Measurements from ENCODE around the gene TMEM50B. TPM values are rescaled to one million over a fixed set of nuclear protein-coding genes. Genes with fewer than 3 reads are reported as not detected.

TMEM50B gene
- polyA plus RNA-seq, 3 donors: 33.8 to 43.0 (median 38.2) TPM

DNA sequence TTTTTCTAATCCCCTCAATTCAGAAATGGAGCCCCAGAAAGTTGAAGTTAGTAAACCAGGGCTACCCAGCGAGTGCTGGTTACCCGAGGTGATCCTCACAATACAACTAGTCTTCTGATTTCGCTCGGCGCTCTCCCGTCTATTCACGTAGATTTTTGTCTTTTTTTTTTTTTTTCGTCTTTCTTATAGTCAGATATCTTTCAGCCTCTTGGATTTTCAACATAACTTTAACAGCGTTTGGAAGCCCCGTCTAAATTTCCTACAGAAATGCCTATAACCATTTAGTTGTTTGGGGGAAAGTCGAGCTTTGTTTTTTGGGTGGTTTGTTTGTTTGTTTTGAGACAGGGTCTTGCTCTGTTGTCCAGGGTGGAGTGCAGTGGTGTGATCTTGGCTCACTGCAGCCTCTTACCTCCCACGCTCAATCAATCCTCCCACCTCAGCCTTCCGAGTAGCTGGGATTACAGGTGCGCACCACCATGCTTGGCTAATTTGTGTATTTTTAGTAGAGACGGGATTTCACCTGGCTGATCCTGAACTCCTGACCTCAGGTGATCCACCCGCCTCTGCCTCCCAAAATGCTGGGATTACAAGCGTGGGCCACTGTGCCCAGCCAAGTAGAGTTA is 818 bp upstream of the TMEM50B start:
- Histone ChIP-seq H3K36me3 (replicated peaks in 1 of 2; ENCODE audit: control insufficient read depth in 1 of 2, insufficient read depth in 2 of 2, low read length in 2 of 2) (no peaks in the 10 kb centered on the region), H3K4me1 (ENCODE audit: control insufficient read depth in 1 of 2, insufficient read depth in 2 of 2, low read length in 2 of 2) (peaks cover 21 to 33% of the 10 kb centered on the region in 2 donors), H3K27ac (ENCODE audit: low read depth in 1 of 2, low read length in 2 of 2) (peak overlapping the region; percentile 77 to 88), H3K9me3 (replicated peaks in 1 of 2; ENCODE audit: control insufficient read depth in 1 of 2, insufficient read depth in 1 of 2, low read length in 2 of 2) (no peaks in the 10 kb centered on the region), H3K27me3 (ENCODE audit: control insufficient read depth in 2 of 2, insufficient read depth in 2 of 2, low read length in 2 of 2) (no peaks in the 10 kb centered on the region), H4K20me1 (ENCODE audit: insufficient read depth, low read length) (peaks cover 5% of the 10 kb centered on the region), H3K4me2 (replicated peaks; ENCODE audit: extremely low read depth, low read length, poor library complexity, severe bottlenecking) (peak overlapping the region; percentile 87), H2AFZ (ENCODE audit: insufficient read depth, low read depth, low read length, poor library complexity, severe bottlenecking) (peak overlapping the region; percentile 93), H3K79me2 (ENCODE audit: insufficient read depth, low read length) (peaks cover 30% of the 10 kb centered on the region), H3K9ac (ENCODE audit: insufficient read depth, low read length, poor library complexity, severe bottlenecking) (peak overlapping the region; percentile 98), H3K4me3 (replicated peaks in 1 of 3; ENCODE audit: low read depth in 2 of 3, low read length in 3 of 3) (peak overlapping the region; percentile 62 to 97 (median 88))
- TF ChIP-seq, protein P1, sequence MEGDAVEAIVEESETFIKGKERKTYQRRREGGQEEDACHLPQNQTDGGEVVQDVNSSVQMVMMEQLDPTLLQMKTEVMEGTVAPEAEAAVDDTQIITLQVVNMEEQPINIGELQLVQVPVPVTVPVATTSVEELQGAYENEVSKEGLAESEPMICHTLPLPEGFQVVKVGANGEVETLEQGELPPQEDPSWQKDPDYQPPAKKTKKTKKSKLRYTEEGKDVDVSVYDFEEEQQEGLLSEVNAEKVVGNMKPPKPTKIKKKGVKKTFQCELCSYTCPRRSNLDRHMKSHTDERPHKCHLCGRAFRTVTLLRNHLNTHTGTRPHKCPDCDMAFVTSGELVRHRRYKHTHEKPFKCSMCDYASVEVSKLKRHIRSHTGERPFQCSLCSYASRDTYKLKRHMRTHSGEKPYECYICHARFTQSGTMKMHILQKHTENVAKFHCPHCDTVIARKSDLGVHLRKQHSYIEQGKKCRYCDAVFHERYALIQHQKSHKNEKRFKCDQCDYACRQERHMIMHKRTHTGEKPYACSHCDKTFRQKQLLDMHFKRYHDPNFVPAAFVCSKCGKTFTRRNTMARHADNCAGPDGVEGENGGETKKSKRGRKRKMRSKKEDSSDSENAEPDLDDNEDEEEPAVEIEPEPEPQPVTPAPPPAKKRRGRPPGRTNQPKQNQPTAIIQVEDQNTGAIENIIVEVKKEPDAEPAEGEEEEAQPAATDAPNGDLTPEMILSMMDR (IDR thresholded peaks at IDR 0.05): no peak
- Mint-ChIP-seq H3K4me3 (peak overlapping the region; percentile 90 to 96), H3K27me3 (ENCODE audit: low read depth in 3 of 3) (peaks cover 0 to 1% (median 0%) of the 10 kb centered on the region in 3 donors), H3K36me3 (no peaks in the 10 kb centered on the region), H3K4me1 (peaks cover 24% of the 10 kb centered on the region), H3K9me3 (peaks cover 0 to 2% (median 0%) of the 10 kb centered on the region in 7 donors), H3K27ac (peak overlapping the region; percentile 87 to 97 (median 93))
- no peak for DNase-seq
- intact Hi-C loops (cut with micrococcal nuclease): loop anchor here (2.0 to 5.0 kb wide), 4 partner anchors 62 to 160 kb away; partner anchors contain the start of genes DONSON (in 2 of the 2), CRYZL1 (in 1 of the 2), GART (in 1 of the 2) and SON (in 1 of the 2)
- WGBS (ENCODE audit: insufficient coverage): 33% methylated on average over 9 of the region's 17 CpGs

DNA sequence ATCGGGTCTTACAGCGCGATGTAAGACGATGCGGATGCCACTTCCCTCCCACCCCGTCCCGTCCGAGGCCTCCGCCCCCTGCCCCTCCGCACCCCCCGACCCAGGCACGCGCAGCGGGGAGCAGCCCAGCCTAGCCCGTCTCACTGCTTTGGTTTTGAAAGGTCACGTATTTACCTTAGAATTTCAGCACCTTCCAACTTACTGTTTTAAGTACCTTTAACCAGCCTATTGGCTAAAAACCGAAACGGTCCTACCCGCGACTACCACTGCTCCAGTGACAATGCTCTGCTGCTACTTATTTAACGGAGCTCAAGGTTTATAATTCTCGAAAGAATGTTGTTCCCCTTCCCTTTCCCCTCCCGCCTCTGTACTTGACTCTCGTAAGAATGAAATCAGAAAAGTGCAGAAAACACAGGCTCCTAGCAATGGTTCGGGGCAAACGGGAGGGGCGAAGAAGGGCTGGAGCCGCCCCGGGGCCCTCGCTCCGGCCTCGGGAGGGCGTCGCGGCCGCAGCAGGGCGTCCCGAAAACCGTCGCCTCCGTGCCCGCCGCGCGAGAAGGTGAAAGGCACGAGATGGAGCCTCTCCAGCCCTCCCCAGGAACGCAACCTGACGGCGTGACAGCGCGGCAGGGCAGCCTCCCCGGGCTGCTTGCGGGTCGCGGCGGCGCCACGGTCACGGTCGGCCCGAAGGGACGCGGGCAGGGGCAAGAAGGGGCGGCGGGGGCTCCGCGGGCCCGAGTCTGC is 667 bp downstream of the TMEM50B start:
- no peaks in the 10 kb centered on the region for H3K36me3 ChIP-seq (replicated peaks in 1 of 2; ENCODE audit: control insufficient read depth in 1 of 2, insufficient read depth in 2 of 2, low read length in 2 of 2)
- H2AFZ ChIP-seq (ENCODE audit: insufficient read depth, low read depth, low read length, poor library complexity, severe bottlenecking): peak overlapping the region; percentile 85
- peaks cover 20% of the 10 kb centered on the region for H3K4me1 Mint-ChIP-seq
- peak overlapping the region; percentile 98 for H3K9ac ChIP-seq (ENCODE audit: insufficient read depth, low read length, poor library complexity, severe bottlenecking)
- peak overlapping the region; percentile 51 to 94 for H3K27ac ChIP-seq (ENCODE audit: low read depth in 1 of 2, low read length in 2 of 2)
- peak overlapping the region; percentile 77 to 88 (median 82) for H3K4me3 ChIP-seq (replicated peaks in 1 of 3; ENCODE audit: low read depth in 2 of 3, low read length in 3 of 3)
- H3K27ac Mint-ChIP-seq: peak overlapping the region; percentile 84 to 92 (median 87)
- H3K36me3 Mint-ChIP-seq: peaks cover 0 to 2% of the 10 kb centered on the region in 2 donors
- peaks cover 21 to 26% of the 10 kb centered on the region in 2 donors for H3K4me1 ChIP-seq (ENCODE audit: control insufficient read depth in 1 of 2, insufficient read depth in 2 of 2, low read length in 2 of 2)
- peaks cover 5% of the 10 kb centered on the region for H4K20me1 ChIP-seq (ENCODE audit: insufficient read depth, low read length)
- H3K9me3 ChIP-seq (replicated peaks in 1 of 2; ENCODE audit: control insufficient read depth in 1 of 2, insufficient read depth in 1 of 2, low read length in 2 of 2): no peaks in the 10 kb centered on the region
- no peaks in the 10 kb centered on the region for H3K27me3 ChIP-seq (ENCODE audit: control insufficient read depth in 2 of 2, insufficient read depth in 2 of 2, low read length in 2 of 2)
- TF ChIP-seq, protein P1 (IDR thresholded peaks at IDR 0.05): peak; percentile 2
- WGBS (ENCODE audit: insufficient coverage): under 1% methylated on average over 55 of the region's 68 CpGs
- peak; percentile 22 to 33 (median 25) for DNase-seq
- H3K4me3 Mint-ChIP-seq: peak overlapping the region; percentile 90 to 95
- H3K9me3 Mint-ChIP-seq: peaks cover 0 to 2% (median 0%) of the 10 kb centered on the region in 7 donors
- H3K4me2 ChIP-seq (replicated peaks; ENCODE audit: extremely low read depth, low read length, poor library complexity, severe bottlenecking): peak overlapping the region; percentile 87
- intact Hi-C loops (cut with micrococcal nuclease): loop anchor here in 1 of 2 donors (2.0 kb wide), 1 partner anchor 64 kb away; the partner anchor contains the start of genes GART and SON
- peaks cover 0 to 1% (median 0%) of the 10 kb centered on the region in 3 donors for H3K27me3 Mint-ChIP-seq (ENCODE audit: low read depth in 3 of 3)
- H3K79me2 ChIP-seq (ENCODE audit: insufficient read depth, low read length): peaks cover 42% of the 10 kb centered on the region
